CD4-positive, alpha-beta T cell treated with Interleukin-15 for 4 hours (primary cell): ENCODE data around the gene SLC38A3.
A peak's percentile ranks its signal among the peaks of the same experiment; 100 is the strongest.
"Not testable (repeated sequence)": the region's sequence is repeated elsewhere in the genome, so short reads cannot be mapped to it uniquely, and the experiment has no call there.

Source experiments
- DNase-seq: peaks from one replicate; pipeline ENCODE4 v3.0.0-alpha.2; 2020; ENCODE audit warnings: low spot score

Gene SLC38A3

DNA sequence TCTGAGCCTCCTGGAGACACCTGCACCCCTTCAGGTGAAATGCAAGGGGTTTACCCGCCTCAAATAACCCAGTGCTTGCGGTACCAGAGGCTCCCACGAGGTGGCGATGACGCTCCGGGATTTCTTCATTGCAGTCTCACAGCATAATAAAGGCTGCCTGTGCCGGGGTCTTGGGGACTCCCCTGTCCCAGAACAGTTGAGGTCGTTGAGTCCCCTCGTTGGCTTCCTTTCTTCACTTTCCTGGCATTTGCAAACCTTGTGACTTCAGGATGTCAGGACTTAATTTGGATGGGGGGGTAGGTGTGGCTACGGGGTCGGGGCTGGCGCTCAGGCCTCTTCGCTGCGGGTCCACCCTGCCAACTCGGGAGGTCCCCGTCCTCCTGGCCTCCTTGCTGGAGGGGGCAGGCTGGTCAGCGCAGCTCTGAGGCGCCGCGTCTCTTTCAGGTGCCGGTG, 12.4 kb upstream of the SLC38A3 start:
- DNase-seq, result peak; percentile 84

DNA sequence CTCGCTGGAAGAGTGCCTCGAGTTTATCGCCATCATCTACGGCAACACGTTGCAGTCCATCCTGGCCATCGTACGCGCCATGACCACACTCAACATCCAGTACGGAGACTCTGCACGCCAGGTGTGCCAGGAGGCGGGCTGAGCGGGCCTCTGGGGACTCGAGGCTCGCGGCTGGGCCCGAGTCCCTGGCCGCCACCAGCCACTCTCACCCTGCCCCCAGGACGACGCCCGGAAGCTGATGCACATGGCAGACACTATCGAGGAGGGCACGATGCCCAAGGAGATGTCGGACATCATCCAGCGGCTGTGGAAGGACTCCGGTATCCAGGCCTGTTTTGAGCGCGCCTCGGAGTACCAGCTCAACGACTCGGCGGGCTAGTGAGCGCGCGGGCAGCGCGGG, 11.8 kb upstream of the SLC38A3 start:
- DNase-seq, result no peak

DNA sequence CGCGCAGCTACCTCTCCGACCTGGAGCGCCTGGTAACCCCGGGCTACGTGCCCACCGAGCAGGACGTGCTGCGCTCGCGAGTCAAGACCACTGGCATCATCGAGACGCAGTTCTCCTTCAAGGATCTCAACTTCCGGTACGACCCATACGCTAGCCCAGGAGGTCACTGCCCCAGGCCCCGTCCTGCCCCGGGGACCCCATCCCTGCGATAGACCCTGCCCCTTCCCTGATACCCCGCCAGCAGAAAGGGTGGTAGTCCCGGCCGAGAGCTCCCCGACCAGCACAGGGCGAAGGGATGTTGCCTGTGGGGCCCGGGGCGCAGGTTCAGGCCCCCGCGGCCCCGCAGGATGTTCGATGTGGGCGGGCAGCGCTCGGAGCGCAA, 11.3 kb upstream of the SLC38A3 start:
- no peak for DNase-seq

DNA sequence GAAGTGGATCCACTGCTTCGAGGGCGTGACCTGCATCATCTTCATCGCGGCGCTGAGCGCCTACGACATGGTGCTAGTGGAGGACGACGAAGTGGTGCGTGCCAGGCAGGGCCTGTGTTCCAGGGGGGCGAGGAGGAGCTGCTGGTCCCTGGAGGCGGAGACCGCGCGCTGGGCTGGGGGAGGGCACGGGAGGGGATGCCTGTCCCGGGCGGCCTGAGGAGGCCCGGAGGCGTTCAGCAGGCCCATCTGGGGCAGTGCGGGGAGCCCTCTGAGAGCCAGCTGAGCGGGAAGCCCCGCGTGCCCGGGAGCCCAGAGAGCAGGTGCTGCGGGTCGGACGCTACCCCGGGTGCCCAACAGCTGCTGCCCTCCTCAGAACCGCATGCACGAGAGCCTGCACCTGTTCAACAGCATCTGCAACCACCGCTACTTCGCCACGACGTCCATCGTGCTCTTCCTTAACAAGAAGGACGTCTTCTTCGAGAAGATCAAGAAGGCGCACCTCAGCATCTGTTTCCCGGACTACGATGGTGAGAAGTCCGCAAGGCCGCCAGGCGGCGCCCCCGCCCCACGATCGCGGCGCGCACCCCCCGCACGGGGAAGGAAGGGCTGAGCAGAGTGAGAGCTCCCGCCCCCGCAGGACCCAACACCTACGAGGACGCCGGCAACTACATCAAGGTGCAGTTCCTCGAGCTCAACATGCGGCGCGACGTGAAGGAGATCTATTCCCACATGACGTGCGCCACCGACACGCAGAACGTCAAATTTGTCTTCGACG, 10.8 kb upstream of the SLC38A3 start:
- DNase-seq, result peak; percentile 85

DNA sequence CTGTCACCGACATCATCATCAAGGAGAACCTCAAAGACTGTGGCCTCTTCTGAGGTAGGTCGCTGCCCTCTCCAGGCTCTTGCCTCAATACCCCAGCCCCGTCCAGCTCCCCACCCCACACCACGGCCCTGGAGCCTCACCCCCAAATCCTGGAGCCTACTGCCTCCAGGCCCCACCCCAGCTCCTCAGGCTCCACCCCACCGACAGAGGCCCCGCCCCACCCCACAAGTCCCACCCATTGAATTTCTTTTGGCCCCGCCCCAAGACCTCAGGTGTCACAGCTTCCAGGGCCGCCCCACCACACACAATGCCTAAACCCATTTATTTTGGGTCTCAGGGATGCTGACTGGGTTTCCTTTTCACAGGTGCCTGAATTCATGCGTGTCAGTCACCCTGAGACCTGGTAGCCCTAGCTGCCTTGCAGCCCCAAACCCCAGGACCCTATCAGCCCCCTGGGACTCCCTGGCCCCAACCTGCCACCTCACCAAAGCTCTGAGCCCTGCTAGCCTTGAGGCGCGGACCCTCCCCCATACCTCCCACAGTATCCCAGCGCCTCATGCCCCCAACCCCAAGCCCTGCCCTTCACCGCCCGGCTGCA, 10.1 kb upstream of the SLC38A3 start:
- peak; percentile 15 for DNase-seq

DNA sequence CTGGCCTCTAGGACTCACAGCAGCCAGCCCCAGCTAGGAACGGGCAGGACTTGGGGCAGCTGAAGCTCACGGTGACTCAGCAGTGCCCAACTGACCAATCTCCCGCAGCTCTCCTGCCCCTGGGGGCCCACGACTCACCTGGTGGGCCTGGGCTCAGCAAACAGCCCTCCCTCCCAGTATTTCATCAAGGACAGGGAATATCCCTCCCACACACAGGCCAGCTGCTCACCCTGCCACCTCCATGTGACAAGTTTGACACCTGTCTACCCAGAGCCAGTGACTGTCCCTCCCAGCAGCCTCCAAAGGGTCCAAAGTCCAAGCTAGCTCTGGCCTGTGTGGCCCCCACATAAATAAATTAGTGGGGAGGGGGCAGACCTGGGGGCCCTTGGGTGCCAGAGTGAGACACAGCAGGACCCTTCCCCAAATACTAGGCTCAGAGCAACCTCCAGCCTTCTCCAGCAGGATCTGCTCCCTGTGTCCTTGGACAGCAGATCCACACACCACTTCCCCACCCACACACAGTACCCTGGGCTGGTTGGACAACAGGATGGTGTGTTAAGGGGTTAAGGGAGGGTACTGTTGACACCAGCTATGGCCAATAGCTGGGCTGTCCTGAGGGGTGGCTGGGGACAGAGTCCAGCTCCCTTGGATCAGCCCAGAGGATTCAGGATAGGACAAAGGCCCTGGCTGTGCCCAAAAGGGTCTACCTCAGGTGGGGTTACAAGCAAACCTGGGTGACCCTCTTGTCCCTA, 9.4 kb upstream of the SLC38A3 start:
- DNase-seq, result no peak

DNA sequence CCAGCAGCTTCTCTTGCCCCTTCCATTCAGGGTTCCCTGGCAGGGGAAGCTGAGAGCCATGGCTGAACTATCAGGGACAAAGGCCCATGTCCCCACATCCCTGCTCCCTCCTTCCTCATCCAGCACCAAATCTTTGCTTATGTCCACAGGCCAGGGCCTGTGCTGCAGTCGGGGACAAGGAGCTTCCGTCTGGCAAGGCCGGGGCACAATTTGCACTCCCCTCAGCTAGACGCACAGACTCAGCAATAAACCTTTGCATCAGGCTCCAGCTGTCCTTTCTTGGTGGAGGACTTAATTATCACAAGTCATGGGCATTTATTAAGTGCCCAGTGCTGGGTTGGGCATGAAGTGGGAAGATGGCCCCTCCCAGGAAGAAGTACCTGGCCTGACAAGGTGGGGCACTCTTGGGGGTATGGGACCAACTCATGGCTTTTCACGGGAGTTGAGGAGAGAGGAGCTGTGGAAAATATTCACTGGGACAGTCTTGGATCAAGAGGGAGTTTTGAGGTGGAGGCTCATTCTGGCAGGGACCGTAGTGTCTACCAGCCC, 8.7 kb upstream of the SLC38A3 start:
- DNase-seq, result no peak

DNA sequence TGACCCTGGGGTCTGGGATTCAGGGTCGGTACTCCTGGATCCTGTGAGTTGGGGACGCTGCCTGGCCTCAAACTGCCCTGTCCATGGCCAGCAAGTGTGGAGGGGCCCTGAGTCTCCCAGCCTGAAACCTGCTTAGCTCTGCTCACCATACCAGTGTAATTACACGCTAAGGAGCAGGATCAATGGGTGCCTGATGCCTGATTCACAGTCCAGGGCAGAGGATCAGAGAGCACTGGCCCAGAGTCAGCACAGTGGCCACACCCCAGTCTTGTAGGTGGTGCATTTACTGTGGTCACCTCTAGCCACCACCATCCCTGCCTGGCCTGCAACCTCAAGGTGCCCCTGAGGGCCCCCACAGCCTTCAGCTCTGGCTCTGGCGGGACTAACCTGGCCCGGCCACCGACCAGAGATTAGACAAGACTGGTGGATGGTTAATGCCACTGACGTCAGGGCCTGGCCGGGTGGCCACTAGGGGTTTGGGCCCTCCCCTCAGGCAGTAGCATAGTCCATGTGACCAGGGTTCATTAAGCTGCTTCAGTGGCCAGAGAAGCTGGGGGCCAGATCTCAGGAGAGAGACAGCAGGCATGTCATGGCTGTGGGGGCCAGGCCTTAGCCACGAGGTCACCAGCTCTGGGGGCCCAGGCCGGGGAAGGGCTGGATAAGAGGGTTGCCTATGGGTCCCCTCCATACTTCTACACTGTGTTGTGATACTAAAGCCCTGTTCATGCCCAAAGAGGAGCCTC, 3.3 kb upstream of the SLC38A3 start:
- no peak for DNase-seq

DNA sequence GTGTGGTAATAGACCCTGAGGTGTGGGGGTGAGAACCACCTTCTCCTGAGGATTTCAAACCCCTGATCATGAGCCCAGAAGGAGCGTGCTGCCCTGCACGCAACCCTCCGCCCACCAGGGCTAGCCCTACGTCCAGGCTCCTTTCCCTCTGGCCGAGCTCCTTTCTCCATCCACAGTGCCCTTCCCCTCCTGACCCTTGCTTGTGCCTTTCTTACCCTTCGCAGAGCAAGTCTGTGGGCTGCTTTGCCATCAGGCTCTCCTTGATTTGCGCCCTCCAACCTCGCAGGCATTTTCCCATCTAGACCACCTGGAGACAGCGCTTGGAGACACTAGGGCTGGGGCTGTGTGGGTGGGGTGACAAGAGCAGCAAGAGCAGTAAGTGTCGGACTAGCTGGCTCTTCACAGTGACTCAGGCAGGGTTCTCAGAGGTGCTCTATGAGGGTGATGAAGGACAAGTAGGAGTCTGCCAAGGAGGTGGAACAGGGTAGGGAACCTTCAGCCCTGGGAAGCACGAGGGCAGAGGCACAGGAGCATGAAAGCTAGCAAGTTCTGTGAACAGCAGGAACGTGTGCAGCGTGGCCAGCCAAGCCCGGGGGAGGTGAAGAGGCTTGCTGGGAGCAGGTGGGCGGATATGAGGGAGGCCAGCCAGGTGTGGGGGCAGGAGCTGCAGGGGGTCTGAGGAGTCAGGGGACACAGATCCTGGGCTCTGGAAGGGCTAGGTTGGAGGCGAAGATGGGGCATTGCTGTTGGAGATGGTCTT, 2.5 kb upstream of the SLC38A3 start:
- DNase-seq, result no peak

DNA sequence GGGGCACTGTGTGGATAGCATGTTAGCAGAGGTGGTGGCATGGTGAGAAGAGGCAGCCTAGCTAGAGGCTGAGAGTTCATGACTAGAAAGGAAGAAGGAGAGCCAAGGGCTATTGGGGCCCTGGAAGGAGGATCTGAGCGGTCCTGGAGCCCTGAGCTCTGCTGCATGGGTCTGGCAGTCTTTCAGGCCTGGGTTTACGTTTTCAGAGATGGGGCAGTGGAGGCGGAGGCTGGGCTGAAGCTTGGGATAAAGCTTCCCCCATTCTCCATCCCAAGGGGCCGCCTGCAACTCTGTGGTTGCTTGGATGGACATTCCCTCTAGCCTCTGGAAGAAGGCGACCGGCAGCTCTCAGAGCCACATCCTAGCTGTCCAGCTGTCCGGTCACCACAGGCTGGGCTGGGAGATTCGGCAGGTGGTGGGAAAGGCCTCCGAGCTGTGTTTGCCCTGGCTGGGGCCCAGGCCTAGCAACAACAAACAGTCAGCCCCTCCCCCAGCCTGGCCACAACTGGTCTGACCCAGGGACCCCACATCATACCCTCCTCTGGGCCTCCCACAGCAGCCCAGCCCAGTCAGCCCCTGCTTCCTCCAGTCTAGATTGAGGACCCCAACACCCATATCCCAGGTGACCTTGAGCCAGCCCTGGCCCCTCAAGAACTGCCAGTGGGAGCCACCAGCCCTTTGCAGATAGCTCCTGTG, 1.8 kb upstream of the SLC38A3 start:
- DNase-seq, result no peak

DNA sequence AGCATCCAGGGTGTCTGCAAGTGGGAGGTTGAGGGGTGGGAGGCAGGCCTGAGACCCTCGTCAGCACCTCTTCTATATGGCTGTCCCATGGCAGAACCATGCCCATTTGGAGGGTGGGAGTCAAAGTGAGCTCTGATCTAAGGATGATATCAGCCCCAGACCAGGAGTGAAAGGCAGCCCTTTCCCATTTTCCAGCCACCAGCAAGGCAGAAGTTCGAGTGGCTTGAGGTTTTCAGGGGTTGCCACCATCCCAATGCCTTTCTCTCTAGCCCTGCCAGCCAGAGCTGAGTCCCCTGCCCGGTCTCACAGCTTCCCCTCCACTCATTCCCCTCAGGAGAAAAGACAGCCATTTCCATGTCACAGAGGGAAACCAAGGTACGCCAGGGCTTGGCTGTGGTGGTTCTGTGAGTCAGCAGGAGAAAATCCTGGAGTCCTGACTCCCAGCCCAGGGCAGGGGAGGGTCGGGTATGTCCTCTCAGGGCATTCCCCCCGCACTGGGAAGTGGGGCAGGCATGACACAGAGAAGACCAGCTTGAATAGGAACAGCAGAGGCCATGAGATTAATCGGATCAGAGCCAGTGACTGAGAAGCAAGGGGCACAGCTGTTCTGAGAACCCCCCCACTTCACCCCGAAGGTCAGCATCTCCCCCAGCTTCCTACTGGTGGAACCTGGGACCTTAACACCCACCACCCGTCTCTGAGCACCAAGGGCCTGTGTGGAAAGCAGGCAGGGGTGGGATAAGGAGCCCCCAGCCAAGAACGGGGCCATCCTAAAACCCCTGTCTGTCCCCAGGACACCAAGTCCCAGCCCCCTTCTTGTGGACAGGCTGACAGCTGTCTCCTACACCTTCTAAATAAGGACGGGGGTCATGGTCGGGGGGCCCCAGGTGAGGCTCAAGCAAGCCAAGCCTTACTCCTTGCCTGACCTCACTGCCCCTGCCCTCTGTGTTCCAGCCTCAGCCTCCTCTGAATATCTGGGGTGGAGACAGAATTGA, 965 bp upstream of the SLC38A3 start:
- DNase-seq, result no peak

DNA sequence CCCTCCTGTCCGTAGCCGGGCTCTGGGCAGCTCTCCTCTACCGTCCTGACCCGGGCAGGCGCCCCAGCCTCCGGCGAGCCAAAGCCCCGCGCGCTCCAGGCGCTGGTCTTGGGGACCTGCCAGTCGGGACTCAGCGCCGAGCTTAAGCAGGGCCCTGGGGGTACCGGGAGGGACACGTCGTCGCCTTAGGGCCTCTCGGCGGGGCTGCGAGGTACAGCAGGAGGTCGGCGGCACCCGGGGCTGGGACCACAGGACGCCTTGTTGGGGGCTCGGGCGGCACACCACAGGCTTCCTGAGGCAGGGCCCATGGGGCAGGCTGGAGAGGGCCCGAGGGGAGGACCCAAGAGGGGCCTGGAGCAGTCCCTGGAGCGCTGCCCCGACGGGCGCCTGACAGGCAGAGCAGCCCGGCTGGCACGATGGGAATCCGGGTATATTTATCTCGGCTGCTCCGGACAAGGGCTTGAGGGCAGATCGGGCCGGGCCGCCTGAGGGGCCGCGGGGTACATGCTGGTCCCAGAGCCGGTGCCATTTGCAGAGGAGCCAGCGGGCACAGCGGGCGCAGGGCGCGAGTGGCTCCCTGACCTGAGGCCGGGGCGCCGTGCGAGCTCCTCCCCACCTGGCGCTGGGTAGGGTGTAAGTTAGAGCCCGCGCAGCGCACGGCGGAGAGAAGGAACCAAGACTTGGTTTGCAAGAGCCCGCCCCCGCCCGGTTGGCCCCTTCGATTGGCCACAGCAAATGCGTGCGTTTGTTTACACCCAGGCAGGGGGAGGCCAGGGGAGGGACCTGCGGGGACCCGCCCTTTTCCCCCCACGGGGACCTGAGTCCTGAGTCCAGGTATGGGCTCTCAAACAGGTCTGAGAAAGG, 574 bp downstream of the SLC38A3 start:
- DNase-seq, result no peak

DNA sequence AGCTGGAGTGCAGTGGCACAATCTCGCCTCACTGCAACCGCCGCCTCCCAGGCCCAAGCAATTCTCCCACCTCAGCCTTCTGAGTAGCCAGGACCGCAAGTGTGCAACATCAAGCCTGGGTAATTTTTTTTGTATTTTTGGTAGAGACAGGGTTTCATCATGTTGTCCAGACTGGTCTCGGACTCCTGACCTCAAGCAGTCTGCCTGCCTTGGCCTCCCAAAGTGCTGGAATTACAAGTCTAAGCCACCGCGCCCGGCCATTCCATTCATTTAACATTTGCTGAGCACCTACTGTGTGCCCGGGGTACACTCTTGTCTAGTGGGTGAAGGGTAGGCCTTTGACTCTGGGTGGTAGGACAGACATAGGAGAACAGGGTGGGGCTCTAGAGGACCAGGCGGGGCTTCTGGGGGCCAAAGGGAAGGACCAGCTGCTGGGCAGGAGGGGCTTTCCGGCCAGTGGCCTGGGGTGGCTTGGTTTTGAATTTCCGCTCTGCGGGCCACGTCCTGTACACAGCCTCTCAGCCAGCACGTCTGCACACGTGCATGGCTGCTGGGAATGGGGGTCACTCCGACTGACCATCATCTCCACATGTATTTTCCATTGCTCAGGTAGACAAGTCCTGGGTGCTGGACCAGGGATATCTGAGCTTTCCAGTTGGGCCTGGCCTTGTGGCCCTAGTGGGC, 2.4 kb downstream of the SLC38A3 start:
- no peak for DNase-seq

DNA sequence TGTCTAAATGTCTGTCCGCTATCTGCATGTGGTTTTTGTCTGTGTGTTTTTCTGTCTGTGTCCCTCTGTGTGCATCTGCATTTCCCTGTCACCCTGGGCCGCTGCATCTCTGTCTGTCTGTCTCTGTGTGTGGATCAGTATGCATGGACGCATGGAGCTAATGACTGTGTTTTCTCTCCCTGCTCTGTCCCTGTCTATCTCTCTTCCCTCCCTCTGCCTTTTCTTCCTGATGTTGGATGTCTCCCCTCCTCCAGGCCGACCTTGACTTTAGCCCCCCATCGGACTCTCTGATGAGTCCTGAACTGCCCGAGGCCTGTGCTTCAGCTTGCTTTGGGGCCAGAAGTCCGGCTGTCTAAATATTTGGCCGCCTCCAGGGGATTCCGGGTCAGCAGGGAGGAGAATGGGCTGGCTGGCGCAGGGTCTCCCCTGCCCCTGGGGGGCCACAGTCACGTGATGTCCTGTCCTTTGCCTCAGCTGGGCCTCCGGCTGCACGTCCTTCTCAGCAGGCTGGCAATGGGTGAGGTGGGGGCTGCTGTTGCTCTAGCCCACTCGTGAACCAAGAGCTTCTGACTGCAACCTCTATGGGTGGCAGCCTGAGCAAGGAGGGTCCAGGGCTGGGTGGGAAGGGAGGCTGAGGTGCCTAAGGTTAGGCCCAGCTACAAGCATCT, 3.7 kb downstream of the SLC38A3 start:
- no peak for DNase-seq

DNA sequence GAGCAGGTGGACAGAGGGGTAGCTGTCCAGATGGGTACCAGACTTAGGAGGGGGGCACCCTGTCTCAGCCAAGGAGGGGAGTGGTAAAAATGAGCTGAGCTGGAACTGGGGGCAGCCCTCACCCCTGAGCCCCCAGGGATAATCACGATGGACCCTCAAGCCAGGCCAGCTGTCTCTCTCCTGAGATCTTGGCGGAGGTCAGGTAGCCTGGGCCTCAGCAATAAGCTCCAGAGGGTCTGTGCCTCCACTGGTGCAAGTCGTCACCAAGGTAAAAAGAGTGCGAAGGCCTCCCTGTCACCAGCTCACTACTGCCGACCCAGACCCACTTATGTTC, 5.1 kb downstream of the SLC38A3 start:
- DNase-seq, result no peak

DNA sequence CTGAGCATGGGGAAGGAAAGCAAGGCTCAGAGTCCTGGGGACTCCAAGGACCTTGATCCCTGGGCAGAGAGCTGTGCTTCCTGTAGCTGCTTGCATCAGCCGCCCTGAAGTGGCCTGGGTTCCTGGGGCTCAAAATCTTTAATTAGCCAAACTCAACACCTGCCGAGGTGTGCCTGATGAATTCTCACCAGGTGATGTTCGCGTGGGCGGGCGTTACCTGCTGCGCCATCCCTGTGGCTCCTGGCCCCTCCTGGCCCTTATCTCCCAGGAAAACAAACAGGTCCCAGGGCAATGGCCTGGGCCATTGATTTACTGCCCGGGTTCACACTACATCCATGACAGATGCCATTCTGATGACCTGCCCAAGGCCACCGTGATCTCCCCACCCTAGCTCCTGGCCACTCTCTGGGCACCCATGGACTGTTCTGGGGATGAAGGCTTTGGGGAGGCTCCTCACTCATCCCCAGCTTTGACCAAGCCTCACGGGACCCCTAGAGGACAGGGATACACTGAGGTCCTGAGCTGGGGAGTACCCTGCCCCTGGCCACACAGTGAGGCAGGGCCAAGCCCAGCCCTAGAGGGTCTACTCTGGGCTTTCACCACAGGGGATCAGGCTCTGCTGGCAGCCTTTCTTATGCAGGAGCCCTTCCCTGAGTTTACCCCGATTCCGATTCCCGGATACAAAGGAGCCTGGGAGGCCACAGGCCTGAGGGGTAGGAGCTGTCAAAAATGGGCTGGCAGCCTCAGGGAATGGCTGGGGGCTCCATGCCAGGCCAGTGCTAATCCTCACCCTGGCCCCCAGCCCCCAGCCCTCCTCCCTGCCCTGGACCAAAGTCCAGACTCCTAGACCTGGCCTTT, 5.7 kb downstream of the SLC38A3 start:
- DNase-seq, result no peak

DNA sequence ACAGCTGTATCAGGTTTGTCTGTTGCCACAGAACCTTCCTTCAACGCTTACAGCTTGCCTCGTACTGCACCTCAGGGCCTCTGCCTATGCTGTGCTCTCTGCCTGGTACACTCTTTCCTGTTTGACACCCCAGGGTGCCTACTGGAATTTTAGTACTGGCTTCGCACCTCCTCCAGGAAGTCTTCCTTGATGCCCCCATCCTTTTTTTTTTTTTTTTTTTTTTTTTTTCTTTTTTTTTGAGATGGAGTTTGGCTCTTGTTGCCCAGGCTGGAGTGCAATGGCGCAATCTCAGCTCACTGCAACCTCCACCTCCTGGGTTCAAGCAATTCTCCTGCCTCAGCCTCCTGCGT, 6.3 kb downstream of the SLC38A3 start:
- not testable (repeated sequence) for DNase-seq
